H1 (cell line): ENCODE data around the gene ABCD1. TPM values are rescaled to one million over a fixed set of nuclear protein-coding genes. Genes with fewer than 3 reads are reported as not detected.

Experiments
- CTCF ChIA-PET: fragments of 300-600 bp; sonication (Branson Sonifier 250); formaldehyde crosslinking; loops from one replicate; lab custom pipeline; 2021; ENCODE audit not compliant: partially characterized antibody; lab: Charles Lee
- POLR2A ChIA-PET: fragments of 300-600 bp; sonication (Branson Sonifier 250); formaldehyde crosslinking; loops from one replicate; lab custom pipeline; 2021; ENCODE audit warnings: inconsistent platforms; ENCODE audit not compliant: partially characterized antibody; lab: Charles Lee
- DNase-seq, 2 experiments: peaks; one replicate each; pipeline versions ENCODE4 v3.0.0 to v3.0.0-alpha.2; 2010 to 2022; ENCODE audit warnings: low spot score in 2 of 2, low read depth in 1 of 2, mixed read lengths in 1 of 2
- FAIRE-seq: peaks from 2 replicates; lab custom pipeline; 2011; peaks lifted over from hg19 to GRCh38; lab: Jason Lieb, UNC
- H2AFZ ChIP-seq: 2 replicates; pipeline ENCODE4 v1.8.1; 2012; ENCODE audit warnings: low read length, inconsistent platforms
- H2AK5ac ChIP-seq: 2 replicates; pipeline ENCODE4 v1.6.1; 2013; ENCODE audit warnings: low read depth, low read length
- H2BK120ac ChIP-seq: replicated peaks from 2 replicates; pipeline ENCODE3; 2013; ENCODE audit warnings: low read depth, low read length, inconsistent platforms
- H2BK12ac ChIP-seq: 2 replicates; pipeline ENCODE4 v1.6.1; 2013; ENCODE audit warnings: low read depth, low read length
- H2BK15ac ChIP-seq: 2 replicates; pipeline ENCODE4 v1.6.1; 2013; ENCODE audit warnings: low read length
- H2BK20ac ChIP-seq: 2 replicates; pipeline ENCODE4 v1.6.1; 2013; ENCODE audit warnings: low read length
- H2BK5ac ChIP-seq: 2 replicates; pipeline ENCODE4 v1.6.1; 2013; ENCODE audit warnings: low read depth, low read length
- H3K14ac ChIP-seq: 2 replicates; pipeline ENCODE4 v1.6.1; 2013; ENCODE audit warnings: inconsistent platforms; ENCODE audit not compliant: insufficient read length
- H3K18ac ChIP-seq: 2 replicates; pipeline ENCODE4 v1.6.1; 2013; ENCODE audit warnings: low read length; ENCODE audit errors: extremely low read depth
- H3K23ac ChIP-seq: 2 replicates; pipeline ENCODE4 v1.6.1; 2013; ENCODE audit warnings: inconsistent platforms; ENCODE audit not compliant: insufficient read length
- H3K23me2 ChIP-seq: 2 replicates; pipeline ENCODE4 v1.6.1; 2013; ENCODE audit warnings: low read depth, low read length
- H3K27ac ChIP-seq: 2 replicates; pipeline ENCODE4 v1.6.1; 2011; ENCODE audit warnings: low read depth, low read length, inconsistent platforms
- H3K27me3 ChIP-seq, 4 experiments: replicated peaks in 1 of 4; 1 replicate in 1 of 4; 2 replicates in 3 of 4; pipeline versions ENCODE4 v1.6.1 to v1.8.1; 2011 to 2013; ENCODE audit warnings: low read length in 3 of 4, mild to moderate bottlenecking in 3 of 4, inconsistent platforms in 2 of 4, mixed read lengths in 2 of 4, moderate library complexity in 1 of 4; ENCODE audit not compliant: control insufficient read depth in 3 of 4, insufficient read depth in 3 of 4; ENCODE audit errors: extremely low read depth in 1 of 4
- H3K36me3 ChIP-seq, 4 experiments: 2 replicates each; pipeline versions ENCODE4 v1.6.1 to v1.8.1; 2011 to 2013; ENCODE audit warnings: mild to moderate bottlenecking in 4 of 4, low read length in 3 of 4, moderate library complexity in 2 of 4, control low read depth in 1 of 4, inconsistent platforms in 1 of 4; ENCODE audit not compliant: insufficient read depth in 4 of 4, control insufficient read depth in 2 of 4
- H3K4ac ChIP-seq: replicated peaks from 2 replicates; pipeline ENCODE3; 2013; ENCODE audit warnings: low read length, low read depth, mixed read lengths, inconsistent platforms; ENCODE audit not compliant: insufficient read length
- H3K4me1 ChIP-seq, 4 experiments: replicated peaks in 1 of 4; 1 replicate in 1 of 4; 2 replicates in 3 of 4; pipeline versions ENCODE4 v1.6.1 to v1.8.1; 2011 to 2013; ENCODE audit warnings: low read length in 3 of 4, inconsistent platforms in 2 of 4, mixed read lengths in 1 of 4; ENCODE audit not compliant: insufficient read depth in 4 of 4, control insufficient read depth in 3 of 4
- H3K4me2 ChIP-seq, 2 experiments: 2 replicates each; pipeline versions ENCODE4 v1.6.1 to v1.8.1; 2011 to 2013; ENCODE audit warnings: low read depth in 2 of 2, low read length in 2 of 2, control low read depth in 1 of 2, inconsistent platforms in 1 of 2, mild to moderate bottlenecking in 1 of 2; ENCODE audit not compliant: insufficient read depth in 1 of 2
- H3K4me3 ChIP-seq, 4 experiments: fragments of 200-600, 300-600 bp in 1 of 4; sonication (generic), shearing (Covaris generic), sonication (Bioruptor Twin) in 1 of 4; 2 replicates each; pipeline versions ENCODE4 v1.5.1 to v1.8.1; 2011 to 2016; ENCODE audit warnings: low read length in 4 of 4, low read depth in 3 of 4, control low read depth in 2 of 4, inconsistent platforms in 2 of 4, mild to moderate bottlenecking in 2 of 4, mixed read lengths in 1 of 4, moderate library complexity in 1 of 4; ENCODE audit not compliant: insufficient read depth in 2 of 4; ENCODE audit errors: extremely low read depth in 1 of 4
- H3K56ac ChIP-seq: replicated peaks from 2 replicates; pipeline ENCODE3; 2013; ENCODE audit warnings: low read depth, mild to moderate bottlenecking, mixed read lengths, low read length, inconsistent platforms; ENCODE audit not compliant: insufficient read length
- H3K79me1 ChIP-seq: 2 replicates; pipeline ENCODE4 v1.6.1; 2013; ENCODE audit warnings: low read depth, low read length, control low read depth
- H3K79me2 ChIP-seq, 2 experiments: 2 replicates each; pipeline versions ENCODE4 v1.6.1 to v1.8.1; 2012 to 2013; ENCODE audit warnings: low read length in 2 of 2, mild to moderate bottlenecking in 2 of 2, inconsistent platforms in 1 of 2; ENCODE audit not compliant: insufficient read depth in 2 of 2, control insufficient read depth in 1 of 2
- H3K9ac ChIP-seq, 4 experiments: replicated peaks in 1 of 4; 1 replicate in 1 of 4; 2 replicates in 3 of 4; pipeline versions ENCODE4 v1.6.1 to v1.8.1; 2011 to 2013; ENCODE audit warnings: low read depth in 3 of 4, low read length in 3 of 4, control low read depth in 2 of 4, mild to moderate bottlenecking in 2 of 4, moderate library complexity in 2 of 4, inconsistent platforms in 1 of 4; ENCODE audit errors: extremely low read depth in 1 of 4
- H3K9me3 ChIP-seq, 2 experiments: 2 replicates each; pipeline versions ENCODE4 v1.6.1 to v1.8.1; 2012 to 2013; ENCODE audit warnings: mild to moderate bottlenecking in 2 of 2, moderate library complexity in 2 of 2, control low read depth in 1 of 2, inconsistent platforms in 1 of 2, low read depth in 1 of 2, low read length in 1 of 2, mixed read lengths in 1 of 2; ENCODE audit not compliant: insufficient read depth in 2 of 2
- H4K20me1 ChIP-seq, 2 experiments: replicated peaks in 1 of 2; 2 replicates each; pipeline versions ENCODE3 to v1.8.1; 2011 to 2013; ENCODE audit warnings: inconsistent platforms in 2 of 2, low read length in 2 of 2, mild to moderate bottlenecking in 1 of 2; ENCODE audit not compliant: insufficient read depth in 2 of 2, control insufficient read depth in 1 of 2
- H4K5ac ChIP-seq: 2 replicates; pipeline ENCODE4 v1.6.1; 2013; ENCODE audit warnings: low read length, low read depth, mixed read lengths, inconsistent platforms; ENCODE audit not compliant: insufficient read length
- H4K8ac ChIP-seq: 2 replicates; pipeline ENCODE4 v1.8.0; 2013; ENCODE audit warnings: mild to moderate bottlenecking, moderate library complexity, low read length, inconsistent platforms; ENCODE audit not compliant: insufficient read depth; ENCODE audit errors: extremely low read depth
- H4K91ac ChIP-seq: replicated peaks from 2 replicates; pipeline ENCODE3; 2013; ENCODE audit warnings: low read length, mixed read lengths, inconsistent platforms; ENCODE audit not compliant: insufficient read length
- CTBP2 ChIP-seq: IDR thresholded peaks from 2 replicates; pipeline ENCODE4 v1.7.0; 2011; ENCODE audit warnings: borderline replicate concordance, mild to moderate bottlenecking, moderate library complexity, mixed read lengths, low read length; ENCODE audit not compliant: insufficient read depth, insufficient read length
- HDAC6 ChIP-seq: IDR thresholded peaks from one replicate; pipeline ENCODE4 v1.7.1; 2012; ENCODE audit warnings: low read depth, mild to moderate bottlenecking, inconsistent platforms, low read length, moderate library complexity
- RAD21 ChIP-seq, 2 experiments: IDR thresholded peaks in 1 of 2; conservative IDR thresholded peaks in 1 of 2; 2 replicates each; pipeline ENCODE4 v1.6.1; 2011; ENCODE audit warnings: low read depth in 2 of 2, low read length in 2 of 2, improper control_type of control experiment in 1 of 2, inconsistent platforms in 1 of 2, mild to moderate bottlenecking in 1 of 2, moderate library complexity in 1 of 2
- YY1 ChIP-seq: IDR thresholded peaks from 2 replicates; pipeline ENCODE4 v1.6.1; 2011; ENCODE audit warnings: low read depth, mild to moderate bottlenecking, low read length
- WGBS, 2 experiments: shearing (Covaris generic) in 1 of 2; methylation state at CpG; one replicate each; pipeline versions ENCODE4 v1.1.6 to v1.1.7; 2013 to 2015; ENCODE audit warnings: low lambda C conversion rate in 2 of 2, mixed read lengths in 2 of 2, inconsistent platforms in 1 of 2, low coverage in 1 of 2, missing lambda C conversion rate in 1 of 2; ENCODE audit not compliant: insufficient replicate concordance in 2 of 2, insufficient coverage in 1 of 2, insufficient read length in 1 of 2; ENCODE audit errors: extremely low coverage in 1 of 2, missing lambda C conversion rate in 1 of 2; 5-methylcytosine and 5-hydroxymethylcytosine counted together
- polyA plus RNA-seq, 7 experiments: library from polyadenylated mRNA; depleted of rRNA in 3 of 7; stranded (reverse) in 5 of 7; unstranded in 2 of 7; fragments of >200 nt in 5 of 7; fragments of 200-250 nt in 2 of 7; gene quantifications; 1 replicate in 5 of 7; 2 replicates in 1 of 7; 4 replicates in 1 of 7; pipeline versions ENCODE4 v1.2.1 to v1.2.3, GENCODE V29; 2011 to 2013; ENCODE audit warnings: missing spikeins in 2 of 7, mixed read lengths in 2 of 7
- total RNA-seq: library from RNA; stranded (reverse); fragmentation: NEBNext Ultra II Directional; extraction: Animal tissue kit (Norgen Biotek cat#: 25700); gene quantifications from 2 replicates; pipeline ENCODE4 v1.2.1, GENCODE V29; 2021
- TF ChIP-seq, protein P1 (sequence below), 3 experiments: IDR thresholded peaks; 1 replicate in 2 of 3; 2 replicates in 1 of 3; pipeline versions ENCODE4 v1.5.1 to v1.6.1; 2011; ENCODE audit warnings: low read length in 3 of 3, mild to moderate bottlenecking in 3 of 3, inconsistent platforms in 2 of 3, low read depth in 1 of 3, moderate library complexity in 1 of 3; ENCODE audit not compliant: insufficient read depth in 1 of 3; ENCODE audit errors: control extremely low read depth in 1 of 3
- TF ChIP-seq, protein P2 (sequence below): IDR thresholded peaks from 2 replicates; pipeline ENCODE4 v1.6.1; 2011; ENCODE audit warnings: low read length, improper control_type of control experiment
- TF ChIP-seq, protein P3 (sequence below): IDR thresholded peaks from 2 replicates; pipeline ENCODE4 v1.6.1; 2012; ENCODE audit warnings: low read length, inconsistent platforms

ABCD1 gene
- total and polyA plus RNA-seq, 2 of the 8 experiments (the other 6 are each of a cell fraction or from before 2014, with no cell fraction given): 3.1 to 6.6 TPM

DNA sequence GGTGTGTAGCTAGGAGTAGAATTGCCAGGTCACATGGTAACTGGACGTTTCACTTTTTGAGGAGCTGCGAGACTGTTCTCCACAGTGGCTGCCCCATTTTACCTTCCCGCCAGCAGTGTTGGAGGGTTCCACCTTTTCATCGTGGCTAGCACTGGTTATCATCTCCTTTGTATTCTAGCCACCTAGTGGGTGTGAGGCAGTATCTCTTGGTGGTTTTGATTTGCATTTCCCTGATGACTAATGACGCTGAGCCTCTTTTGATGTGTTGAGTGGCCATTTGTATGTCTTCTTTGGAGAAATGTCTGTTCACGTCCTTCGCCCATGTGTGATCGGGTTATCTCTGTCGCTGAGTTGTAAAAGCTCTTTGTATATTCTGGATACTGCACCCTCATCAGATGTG is 10.6 kb downstream of the ABCD1 start:
- H3K4me2 ChIP-seq: 0 out of 4 replicates have a peak overlapping the region, but pooled peaks of 1 of the 2 experiments have one; percentile 2
- no peak for TF ChIP-seq RAD21 (IDR thresholded peaks at IDR 0.05 in 1 of 2, conservative IDR thresholded peaks at IDR 0.05 in 1 of 2; ENCODE audit: low read depth in 2 of 2, low read length in 2 of 2)
- TF ChIP-seq, protein P1, sequence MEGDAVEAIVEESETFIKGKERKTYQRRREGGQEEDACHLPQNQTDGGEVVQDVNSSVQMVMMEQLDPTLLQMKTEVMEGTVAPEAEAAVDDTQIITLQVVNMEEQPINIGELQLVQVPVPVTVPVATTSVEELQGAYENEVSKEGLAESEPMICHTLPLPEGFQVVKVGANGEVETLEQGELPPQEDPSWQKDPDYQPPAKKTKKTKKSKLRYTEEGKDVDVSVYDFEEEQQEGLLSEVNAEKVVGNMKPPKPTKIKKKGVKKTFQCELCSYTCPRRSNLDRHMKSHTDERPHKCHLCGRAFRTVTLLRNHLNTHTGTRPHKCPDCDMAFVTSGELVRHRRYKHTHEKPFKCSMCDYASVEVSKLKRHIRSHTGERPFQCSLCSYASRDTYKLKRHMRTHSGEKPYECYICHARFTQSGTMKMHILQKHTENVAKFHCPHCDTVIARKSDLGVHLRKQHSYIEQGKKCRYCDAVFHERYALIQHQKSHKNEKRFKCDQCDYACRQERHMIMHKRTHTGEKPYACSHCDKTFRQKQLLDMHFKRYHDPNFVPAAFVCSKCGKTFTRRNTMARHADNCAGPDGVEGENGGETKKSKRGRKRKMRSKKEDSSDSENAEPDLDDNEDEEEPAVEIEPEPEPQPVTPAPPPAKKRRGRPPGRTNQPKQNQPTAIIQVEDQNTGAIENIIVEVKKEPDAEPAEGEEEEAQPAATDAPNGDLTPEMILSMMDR (IDR thresholded peaks at IDR 0.05; ENCODE audit: control extremely low read depth in 1 of 3, insufficient read depth in 1 of 3, low read depth in 1 of 3, low read length in 3 of 3): peak in 1 of 3 experiments; percentile 25; a peak in 1 of 4 replicates
- TF ChIP-seq, protein P2, sequence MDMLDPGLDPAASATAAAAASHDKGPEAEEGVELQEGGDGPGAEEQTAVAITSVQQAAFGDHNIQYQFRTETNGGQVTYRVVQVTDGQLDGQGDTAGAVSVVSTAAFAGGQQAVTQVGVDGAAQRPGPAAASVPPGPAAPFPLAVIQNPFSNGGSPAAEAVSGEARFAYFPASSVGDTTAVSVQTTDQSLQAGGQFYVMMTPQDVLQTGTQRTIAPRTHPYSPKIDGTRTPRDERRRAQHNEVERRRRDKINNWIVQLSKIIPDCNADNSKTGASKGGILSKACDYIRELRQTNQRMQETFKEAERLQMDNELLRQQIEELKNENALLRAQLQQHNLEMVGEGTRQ: no peak
- TF ChIP-seq, protein P3, sequence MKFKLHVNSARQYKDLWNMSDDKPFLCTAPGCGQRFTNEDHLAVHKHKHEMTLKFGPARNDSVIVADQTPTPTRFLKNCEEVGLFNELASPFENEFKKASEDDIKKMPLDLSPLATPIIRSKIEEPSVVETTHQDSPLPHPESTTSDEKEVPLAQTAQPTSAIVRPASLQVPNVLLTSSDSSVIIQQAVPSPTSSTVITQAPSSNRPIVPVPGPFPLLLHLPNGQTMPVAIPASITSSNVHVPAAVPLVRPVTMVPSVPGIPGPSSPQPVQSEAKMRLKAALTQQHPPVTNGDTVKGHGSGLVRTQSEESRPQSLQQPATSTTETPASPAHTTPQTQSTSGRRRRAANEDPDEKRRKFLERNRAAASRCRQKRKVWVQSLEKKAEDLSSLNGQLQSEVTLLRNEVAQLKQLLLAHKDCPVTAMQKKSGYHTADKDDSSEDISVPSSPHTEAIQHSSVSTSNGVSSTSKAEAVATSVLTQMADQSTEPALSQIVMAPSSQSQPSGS: no peak
- no peak for TF ChIP-seq HDAC6
- TF ChIP-seq YY1: no peak
- TF ChIP-seq CTBP2: no peak

More for the DNA sequence above, 10.6 kb downstream of the ABCD1 start:
- Histone ChIP-seq H3K18ac (no peak overlapping the region), H3K9ac (no peak overlapping the region), H3K4me1 (peaks cover 0 to 4% (median 0%) of the 10 kb centered on the region in 4 experiments; a peak in 3 of 7 replicates), H3K79me2 (no peaks in the 10 kb centered on the region), H3K9me3 (no peaks in the 10 kb centered on the region), H2BK15ac (no peak overlapping the region), H3K27me3 (no peaks in the 10 kb centered on the region), H3K14ac (no peak overlapping the region), H4K20me1 (no peaks in the 10 kb centered on the region), H2AK5ac (no peak overlapping the region), H2BK5ac (no peak overlapping the region), H4K5ac (no peak overlapping the region), H3K4me3 (no peak overlapping the region), H2BK12ac (no peak overlapping the region), H3K4ac (no peak overlapping the region), H3K36me3 (no peaks in the 10 kb centered on the region), H3K27ac (no peak overlapping the region), H4K91ac (no peak overlapping the region), H3K23me2 (no peaks in the 10 kb centered on the region), H3K23ac (no peak overlapping the region), H2BK20ac (no peak overlapping the region), H3K79me1 (no peaks in the 10 kb centered on the region), H2BK120ac (no peak overlapping the region), H4K8ac (no peak overlapping the region), H2AFZ (no peak overlapping the region), H3K56ac (no peak overlapping the region)
- no peak for DNase-seq
- no peak for FAIRE-seq
- POLR2A ChIA-PET: interaction anchor here (2.4 kb wide), 1 partner anchor 15 kb away, joined by 5 read pairs; no protein-coding TSS in a partner anchor
- CTCF ChIA-PET: interaction anchor here (1.2 to 1.6 kb wide), 2 partner anchors 27 to 171 kb away, joined by 3 read pairs; no protein-coding TSS in a partner anchor
- WGBS, 2 experiments: 80% methylated on average over 9 of the region's 9 CpGs; no CpG with 5 or more reads in 1 of the 2 experiments
